OCI-LY1 (cell line): ENCODE measurements around the gene HOXB7.

Source experiments
- H2AFZ ChIP-seq: fragments of 200-600 bp; sonication (generic), shearing (Covaris generic); 2 replicates; pipeline ENCODE4 v1.6.0; 2014; ENCODE audit warnings: antibody characterized with exemption, mild to moderate bottlenecking, low read length
- H3F3A ChIP-seq: fragments of 200-600 bp; sonication (generic), shearing (Covaris generic); 2 replicates; pipeline ENCODE4 v1.6.0; 2014; ENCODE audit warnings: mild to moderate bottlenecking, antibody characterized with exemption, low read length, moderate library complexity; ENCODE audit not compliant: insufficient read depth
- H3K27ac ChIP-seq: fragments of 200-600 bp; sonication (generic); 2 replicates; pipeline ENCODE4 v1.5.1; 2014; ENCODE audit warnings: low read length, mixed run types, mild to moderate bottlenecking, low read depth; ENCODE audit not compliant: poor library complexity, severe bottlenecking
- H3K27me3 ChIP-seq: fragments of 200-600 bp; sonication (generic); 2 replicates; pipeline ENCODE4 v1.6.0; 2014; ENCODE audit warnings: antibody characterized with exemption, mild to moderate bottlenecking, low read length, moderate library complexity; ENCODE audit not compliant: insufficient read depth
- H3K36me3 ChIP-seq: fragments of 200-600 bp; sonication (generic); 2 replicates; pipeline ENCODE4 v1.6.1; 2014; ENCODE audit warnings: mild to moderate bottlenecking, antibody characterized with exemption, low read length, moderate library complexity, mixed read lengths; ENCODE audit not compliant: insufficient read depth
- H3K4me1 ChIP-seq: fragments of 200-600 bp; sonication (generic); 2 replicates; pipeline ENCODE4 v1.5.1; 2014; ENCODE audit warnings: mild to moderate bottlenecking, low read length, moderate library complexity; ENCODE audit not compliant: insufficient read depth, severe bottlenecking
- H3K4me2 ChIP-seq: fragments of 200-600 bp; sonication (generic), shearing (Covaris generic); 2 replicates; pipeline ENCODE4 v1.6.1; 2014; ENCODE audit warnings: low read length
- H3K4me3 ChIP-seq: fragments of 200-600 bp; sonication (generic); 2 replicates; pipeline ENCODE4 v1.5.1; 2014; ENCODE audit warnings: low read length, low read depth, mild to moderate bottlenecking, mixed read lengths; ENCODE audit not compliant: poor library complexity, severe bottlenecking
- H3K79me2 ChIP-seq: fragments of 200-600 bp; shearing (Covaris generic); 2 replicates; pipeline ENCODE4 v1.6.1; 2016; ENCODE audit warnings: mixed run types, low read length, mixed read lengths; ENCODE audit not compliant: insufficient read depth
- H3K9ac ChIP-seq: fragments of 200-600 bp; sonication (generic), shearing (Covaris generic); 2 replicates; pipeline ENCODE4 v1.6.1; 2014; ENCODE audit warnings: mild to moderate bottlenecking, low read length, mixed read lengths
- H3K9me2 ChIP-seq: fragments of 200-600 bp; sonication (generic), shearing (Covaris generic); 2 replicates; pipeline ENCODE4 v1.6.1; 2014; ENCODE audit warnings: low read depth, mild to moderate bottlenecking, low read length, mixed read lengths
- H3K9me3 ChIP-seq: fragments of 200-600 bp; shearing (Covaris generic); 2 replicates; pipeline ENCODE4 v1.6.1; 2014; ENCODE audit warnings: low read length, mixed read lengths
- H4K20me1 ChIP-seq: fragments of 200-600 bp; sonication (generic), shearing (Covaris generic); 2 replicates; pipeline ENCODE4 v1.6.0; 2016; ENCODE audit warnings: mild to moderate bottlenecking, low read length; ENCODE audit not compliant: insufficient read depth
- EZH2 ChIP-seq: fragments of 200-600 bp; sonication (generic), shearing (Covaris generic); IDR thresholded peaks from 2 replicates; pipeline ENCODE4 v1.8.0; 2017; ENCODE audit warnings: borderline replicate concordance, mixed run types, mild to moderate bottlenecking, antibody characterized with exemption, low read length, moderate library complexity, mixed read lengths
- TF ChIP-seq, protein P1 (sequence below): fragments of 200-600 bp; sonication (generic), shearing (Covaris generic); IDR thresholded peaks from 2 replicates; pipeline ENCODE4 v1.5.1; 2017; ENCODE audit warnings: mild to moderate bottlenecking, antibody characterized with exemption, low read length, moderate library complexity, mixed read lengths

Gene HOXB7

DNA sequence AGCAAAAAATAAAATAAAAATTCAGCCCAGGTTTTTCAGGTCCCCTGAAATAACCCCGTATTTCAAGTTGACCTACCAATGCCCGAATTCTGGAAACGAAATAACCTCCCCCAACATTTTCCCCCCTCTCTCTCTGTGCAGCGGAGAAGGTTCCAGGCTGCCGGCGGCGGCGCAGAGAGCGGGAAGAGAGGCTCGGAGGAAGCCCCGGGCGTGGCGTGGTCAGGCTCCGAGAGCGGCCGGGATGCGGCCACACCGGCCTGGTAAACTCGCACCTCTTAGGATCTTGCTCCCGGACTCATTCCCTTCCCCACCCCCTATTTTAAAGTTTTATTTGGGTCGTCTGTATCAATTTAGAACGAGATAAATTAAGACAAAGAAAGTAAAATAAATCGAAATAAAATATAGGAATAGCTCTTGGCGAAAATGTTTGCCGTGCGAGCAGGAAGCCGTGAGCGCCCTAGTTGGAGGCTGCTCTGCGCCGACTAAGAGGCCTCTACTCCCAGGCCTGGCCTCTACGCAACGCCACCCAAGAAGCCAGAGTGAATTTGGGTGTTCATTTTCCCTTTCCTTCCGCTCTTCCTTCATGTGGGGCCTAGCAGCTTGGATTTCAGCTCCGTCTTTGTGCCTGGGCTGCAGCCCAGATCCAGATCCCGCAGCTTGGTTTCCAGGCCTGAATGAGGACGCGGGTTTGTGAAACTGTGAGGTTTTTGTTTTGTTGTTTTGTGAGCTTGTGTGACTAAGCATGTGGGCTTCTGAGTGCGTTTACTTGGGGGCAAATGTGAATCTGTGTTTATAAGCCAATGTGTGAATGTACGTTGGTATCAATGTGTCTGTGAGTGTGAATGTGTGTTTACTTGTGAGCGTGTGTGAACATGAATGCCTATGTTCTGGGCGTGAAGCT lies 4.6 kb downstream of the HOXB7 start:
- Histone ChIP-seq H3K27ac (no peak overlapping the region), H3K4me2 (no peak overlapping the region)

DNA sequence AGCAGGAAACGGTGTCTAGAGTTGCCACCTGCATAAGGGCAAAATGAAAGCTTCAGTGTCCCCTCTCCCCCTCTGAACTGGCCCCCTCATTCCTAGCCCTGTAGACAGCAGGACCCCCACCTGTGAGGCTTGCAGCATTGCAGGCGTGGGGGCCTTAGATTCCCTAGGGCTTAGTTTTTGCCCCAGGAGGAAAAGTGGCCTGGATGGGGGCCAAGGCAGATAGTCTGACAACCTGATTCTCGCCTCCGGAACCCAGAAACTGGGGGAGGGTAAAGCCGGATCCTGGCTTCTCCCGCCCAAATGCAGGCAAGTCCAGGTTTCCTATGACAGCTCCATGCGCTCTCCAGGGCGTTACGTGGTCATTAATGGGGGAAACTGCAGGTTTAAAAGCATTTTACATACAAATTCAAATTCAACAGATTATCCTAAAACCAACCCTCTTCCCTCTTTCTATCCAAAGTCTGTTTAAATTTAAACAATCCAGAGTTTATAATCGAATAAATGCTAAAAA lies 5.4 kb downstream of the HOXB7 start:
- Histone ChIP-seq H3K79me2 (no peaks in the 10 kb centered on the region), H3K9me3 (no peaks in the 10 kb centered on the region), H3K4me1 (peaks cover 3% of the 10 kb centered on the region), H3F3A (no peaks in the 10 kb centered on the region), H2AFZ (no peak overlapping the region), H3K9ac (no peak overlapping the region), H3K4me3 (no peak overlapping the region), H3K4me2 (no peak overlapping the region), H3K27me3 (peaks cover 5% of the 10 kb centered on the region; the same call in 1 of the 2 replicates), H3K36me3 (no peaks in the 10 kb centered on the region), H3K27ac (no peak overlapping the region), H3K9me2 (no peaks in the 10 kb centered on the region), H4K20me1 (no peaks in the 10 kb centered on the region)
- TF ChIP-seq, protein P1, sequence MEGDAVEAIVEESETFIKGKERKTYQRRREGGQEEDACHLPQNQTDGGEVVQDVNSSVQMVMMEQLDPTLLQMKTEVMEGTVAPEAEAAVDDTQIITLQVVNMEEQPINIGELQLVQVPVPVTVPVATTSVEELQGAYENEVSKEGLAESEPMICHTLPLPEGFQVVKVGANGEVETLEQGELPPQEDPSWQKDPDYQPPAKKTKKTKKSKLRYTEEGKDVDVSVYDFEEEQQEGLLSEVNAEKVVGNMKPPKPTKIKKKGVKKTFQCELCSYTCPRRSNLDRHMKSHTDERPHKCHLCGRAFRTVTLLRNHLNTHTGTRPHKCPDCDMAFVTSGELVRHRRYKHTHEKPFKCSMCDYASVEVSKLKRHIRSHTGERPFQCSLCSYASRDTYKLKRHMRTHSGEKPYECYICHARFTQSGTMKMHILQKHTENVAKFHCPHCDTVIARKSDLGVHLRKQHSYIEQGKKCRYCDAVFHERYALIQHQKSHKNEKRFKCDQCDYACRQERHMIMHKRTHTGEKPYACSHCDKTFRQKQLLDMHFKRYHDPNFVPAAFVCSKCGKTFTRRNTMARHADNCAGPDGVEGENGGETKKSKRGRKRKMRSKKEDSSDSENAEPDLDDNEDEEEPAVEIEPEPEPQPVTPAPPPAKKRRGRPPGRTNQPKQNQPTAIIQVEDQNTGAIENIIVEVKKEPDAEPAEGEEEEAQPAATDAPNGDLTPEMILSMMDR, result no peak
- no peak for TF ChIP-seq EZH2

More for the DNA sequence above, 4.6 kb downstream of the HOXB7 start:
- peaks cover 3% of the 10 kb centered on the region for H3K4me1 ChIP-seq
- TF ChIP-seq, protein P1, result no peak
- no peaks in the 10 kb centered on the region for H4K20me1 ChIP-seq
- H3K9me3 ChIP-seq, result no peaks in the 10 kb centered on the region
- H2AFZ ChIP-seq, result no peak overlapping the region
- no peak overlapping the region for H3K4me3 ChIP-seq
- H3K9ac ChIP-seq, result no peak overlapping the region
- peaks cover 5% of the 10 kb centered on the region; the same call in 1 of the 2 replicates for H3K27me3 ChIP-seq
- H3K9me2 ChIP-seq, result no peaks in the 10 kb centered on the region
- H3K79me2 ChIP-seq, result no peaks in the 10 kb centered on the region
- no peaks in the 10 kb centered on the region for H3F3A ChIP-seq
- no peaks in the 10 kb centered on the region for H3K36me3 ChIP-seq

DNA sequence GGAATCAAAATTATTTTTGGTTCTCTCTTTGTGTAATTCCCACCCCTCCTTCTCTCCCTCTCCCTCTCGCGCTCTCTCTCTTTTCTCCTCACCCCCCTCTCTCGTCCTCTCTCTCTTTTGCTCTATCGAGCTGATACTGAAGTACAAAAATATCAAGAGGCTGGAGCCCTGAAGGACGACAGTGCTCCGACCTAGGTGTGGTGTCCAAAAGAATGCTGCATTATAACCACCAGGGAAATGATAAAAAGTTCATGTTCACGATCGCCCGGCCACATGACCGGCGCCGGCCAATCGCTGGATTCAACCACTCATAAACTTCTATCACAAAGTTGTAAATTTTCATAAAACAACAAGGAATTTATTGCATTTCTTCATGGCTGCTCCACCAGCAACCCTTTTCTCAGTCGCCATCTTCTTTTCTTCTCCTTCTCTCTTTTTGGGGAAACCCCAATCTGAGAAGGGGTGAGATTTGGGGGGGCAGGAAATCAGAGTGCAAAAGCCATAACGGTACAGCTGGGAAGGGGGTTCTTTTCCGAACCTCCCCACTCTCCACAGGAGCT lies 6.0 kb downstream of the HOXB7 start, which contains the start of gene HOXB6:
HOXB6 (minus strand) TSS at position 217 of the 560 bp plus-strand sequence. CDS start 6,836 bp downstream, outside the sequence.
- peaks cover 5% of the 10 kb centered on the region; the same call in 1 of the 2 replicates for H3K27me3 ChIP-seq
- no peak for TF ChIP-seq EZH2
- TF ChIP-seq, protein P1, result no peak

More for the DNA sequence above, 6.0 kb downstream of the HOXB7 start, which contains the start of gene HOXB6:
- Histone ChIP-seq H3K9me3 (no peaks in the 10 kb centered on the region), H3K9me2 (no peaks in the 10 kb centered on the region), H3K9ac (no peak within 1 kb of the TSS), H4K20me1 (no peaks in the 10 kb centered on the region), H3K4me1 (peaks cover under 1% of the 10 kb centered on the region), H2AFZ (no peak within 1 kb of the TSS), H3K27ac (no peak within 1 kb of the TSS), H3K36me3 (no peaks in the 10 kb centered on the region), H3K4me2 (no peak within 1 kb of the TSS), H3F3A (no peaks in the 10 kb centered on the region), H3K79me2 (no peaks in the 10 kb centered on the region), H3K4me3 (no peak within 1 kb of the TSS)
